Measurements from ENCODE around the gene ZNF211. TPM values are rescaled to one million over a fixed set of nuclear protein-coding genes. Genes with fewer than 3 reads are reported as not detected.

ZNF211 gene
- total RNA-seq, 1 experiment from 2014 or later: 12.9 TPM

GRCh38 chr19:57642396-57643046 is 9.6 kb downstream of the ZNF211 start:
- DNase-seq: no peak
- WGBS (ENCODE audit: extremely low coverage, insufficient read length, low lambda C conversion rate): no CpG with 5 or more reads among the region's 4 CpGs
- Histone ChIP-seq H3K23me2 (ENCODE audit: insufficient read length, low read depth, low read length, poor library complexity, severe bottlenecking) (no peaks in the 10 kb centered on the region), H4K20me1 (ENCODE audit: control insufficient read depth, insufficient read depth, insufficient read length) (no peaks in the 10 kb centered on the region), H3K27ac (ENCODE audit: insufficient read length, low read depth, low read length) (no peak overlapping the region), H2BK20ac (ENCODE audit: low read depth, low read length, poor library complexity, severe bottlenecking) (no peak overlapping the region), H3K9me3 (ENCODE audit: control insufficient read depth, low read depth, low read length) (no peaks in the 10 kb centered on the region), H3K14ac (ENCODE audit: insufficient read depth, low read length) (no peak overlapping the region), H3K18ac (ENCODE audit: insufficient read length, low read depth, low read length) (no peak overlapping the region), H3K23ac (ENCODE audit: insufficient read length, low read depth, low read length) (no peak overlapping the region), H4K5ac (ENCODE audit: insufficient read length, low read depth, low read length) (no peak overlapping the region), H4K91ac (ENCODE audit: insufficient read length, low read depth, low read length) (no peak overlapping the region), H3K56ac (ENCODE audit: insufficient read length, low read depth, low read length) (no peak overlapping the region), H2AK5ac (ENCODE audit: insufficient read length, low read length) (no peak overlapping the region), H2BK5ac (ENCODE audit: insufficient read length, low read length) (no peak overlapping the region), H2AFZ (ENCODE audit: low read length) (no peak overlapping the region), H3K79me1 (ENCODE audit: insufficient read depth, low read depth, low read length, poor library complexity, severe bottlenecking) (no peaks in the 10 kb centered on the region), H3K79me2 (ENCODE audit: insufficient read depth, low read length) (no peaks in the 10 kb centered on the region), H4K8ac (replicated peaks; ENCODE audit: insufficient read length, low read depth, low read length) (no peak overlapping the region), H3K9ac (ENCODE audit: extremely low read depth, insufficient read length, low read length) (no peak overlapping the region), H2BK120ac (ENCODE audit: low read depth, low read length, poor library complexity, severe bottlenecking) (no peak overlapping the region), H3K4me2 (ENCODE audit: insufficient read depth, insufficient read length, low read length) (no peak overlapping the region), H3T11ph (ENCODE audit: low read length) (no peak overlapping the region), H3K4me1 (ENCODE audit: insufficient read depth, low read length) (no peaks in the 10 kb centered on the region), H3K4ac (ENCODE audit: low read depth, low read length) (no peak overlapping the region), H3K27me3 (ENCODE audit: insufficient read depth, low read length) (no peaks in the 10 kb centered on the region), H2BK12ac (ENCODE audit: insufficient read length, low read depth, low read length) (no peak overlapping the region), H2BK15ac (ENCODE audit: low read depth, low read length) (no peak overlapping the region)
- H3K4me3 Mint-ChIP-seq: no peak overlapping the region
- peaks cover 48 to 59% (median 50%) of the 10 kb centered on the region in 3 experiments for H3K36me3 Mint-ChIP-seq (ENCODE audit: insufficient read depth in 1 of 3, low read depth in 3 of 3)
- H3K27ac Mint-ChIP-seq: no peak overlapping the region
- peaks cover 5% of the 10 kb centered on the region; the same call in 1 of the 2 replicates for H3K27me3 Mint-ChIP-seq (ENCODE audit: low read depth)
- no peaks in the 10 kb centered on the region for H3K4me1 Mint-ChIP-seq
- no peak for TF ChIP-seq CTCF (conservative IDR thresholded peaks at IDR 0.05)
- H3K9me3 Mint-ChIP-seq: peaks cover 13 to 26% of the 10 kb centered on the region in 2 experiments
